ENCODE data around the gene SAMHD1.

SAMHD1 gene

GRCh38 chr20:36859282-36859555 lies 92.3 kb downstream of the SAMHD1 start:
- Histone ChIP-seq H3K36me3 (replicated peaks in 1 of 2; ENCODE audit: control insufficient read depth in 2 of 2, insufficient read depth in 2 of 2, low read length in 2 of 2) (peaks cover 24 to 54% of the 10 kb centered on the region in 2 donors), H3K23ac (ENCODE audit: low read depth, low read length, poor library complexity) (no peak overlapping the region), H2BK5ac (ENCODE audit: low read length) (no peak overlapping the region), H2AK5ac (ENCODE audit: low read depth, low read length) (no peak overlapping the region), H3K14ac (ENCODE audit: low read length) (no peak overlapping the region), H4K8ac (ENCODE audit: low read depth, low read length) (no peak overlapping the region), H4K91ac (ENCODE audit: low read depth, low read length, poor library complexity) (no peak overlapping the region), H3K27ac (replicated peaks; ENCODE audit: low read length) (no peak overlapping the region), H3K4me2 (ENCODE audit: insufficient read depth, low read length, poor library complexity, severe bottlenecking) (no peak overlapping the region), H3K4me3 (ENCODE audit: low read length in 2 of 2) (no peak overlapping the region), H2BK15ac (ENCODE audit: low read length) (no peak overlapping the region), H3K4ac (ENCODE audit: low read length) (no peak overlapping the region), H3K9ac (ENCODE audit: low read depth, low read length, poor library complexity) (no peak overlapping the region), H3K4me1 (ENCODE audit: control insufficient read depth in 2 of 2, insufficient read depth in 1 of 2, low read depth in 1 of 2, low read length in 2 of 2) (peaks cover 7 to 21% of the 10 kb centered on the region in 2 donors), H3K27me3 (ENCODE audit: control insufficient read depth in 3 of 3, insufficient read depth in 3 of 3, low read depth in 1 of 3, low read length in 3 of 3) (peaks cover 0 to 2% (median 0%) of the 10 kb centered on the region in 3 experiments), H2AFZ (ENCODE audit: low read length) (no peak overlapping the region), H3K9me3 (replicated peaks in 1 of 2; ENCODE audit: control insufficient read depth in 2 of 2, insufficient read depth in 1 of 2, low read depth in 1 of 2, low read length in 2 of 2) (no peaks in the 10 kb centered on the region), H3K79me1 (ENCODE audit: low read depth, low read length) (peaks cover 37% of the 10 kb centered on the region), H2BK120ac (ENCODE audit: low read depth, low read length) (no peak overlapping the region), H2BK12ac (ENCODE audit: low read length) (no peak overlapping the region), H3K18ac (ENCODE audit: low read length) (no peak overlapping the region)
- WGBS, 2 donors (ENCODE audit: extremely low coverage in 2 of 2, insufficient read length in 2 of 2, insufficient replicate concordance in 1 of 2), result no CpG with 5 or more reads among the region's 4 CpGs
- DNase-seq (ENCODE audit: low spot score), result no peak

- H3K9me3 ChIP-seq (replicated peaks in 1 of 2; ENCODE audit: control insufficient read depth in 2 of 2, insufficient read depth in 1 of 2, low read depth in 1 of 2, low read length in 2 of 2), result no peaks in the 10 kb centered on the region
- H2BK15ac ChIP-seq (ENCODE audit: low read length), result no peak overlapping the region
- H3K4me3 ChIP-seq (ENCODE audit: low read length in 2 of 2), result no peak overlapping the region
- H3K14ac ChIP-seq (ENCODE audit: low read length), result peak overlapping the region; percentile 85
- no peak overlapping the region for H4K8ac ChIP-seq (ENCODE audit: low read depth, low read length)
- no peaks in the 10 kb centered on the region for H3K27me3 ChIP-seq (ENCODE audit: control insufficient read depth in 3 of 3, insufficient read depth in 3 of 3, low read depth in 1 of 3, low read length in 3 of 3)
- H3K36me3 ChIP-seq (replicated peaks in 1 of 2; ENCODE audit: control insufficient read depth in 2 of 2, insufficient read depth in 2 of 2, low read length in 2 of 2), result peaks cover 31 to 67% of the 10 kb centered on the region in 2 donors
- no peak overlapping the region for H4K91ac ChIP-seq (ENCODE audit: low read depth, low read length, poor library complexity)
- no peak overlapping the region for H2BK12ac ChIP-seq (ENCODE audit: low read length)
- no CpG with 5 or more reads among the region's 17 CpGs for WGBS, 2 donors (ENCODE audit: extremely low coverage in 2 of 2, insufficient read length in 2 of 2, insufficient replicate concordance in 1 of 2)
- H3K4ac ChIP-seq (ENCODE audit: low read length), result no peak overlapping the region
- H3K4me1 ChIP-seq (ENCODE audit: control insufficient read depth in 2 of 2, insufficient read depth in 1 of 2, low read depth in 1 of 2, low read length in 2 of 2), result peaks cover 5 to 17% of the 10 kb centered on the region in 2 donors
- DNase-seq (ENCODE audit: low spot score), result no peak
- H2AFZ ChIP-seq (ENCODE audit: low read length), result no peak overlapping the region
- H3K79me1 ChIP-seq (ENCODE audit: low read depth, low read length), result peaks cover 35% of the 10 kb centered on the region
- H2AK5ac ChIP-seq (ENCODE audit: low read depth, low read length), result peak overlapping the region; percentile 31
- H3K9ac ChIP-seq (ENCODE audit: low read depth, low read length, poor library complexity), result peak overlapping the region; percentile 51
- no peak overlapping the region for H3K4me2 ChIP-seq (ENCODE audit: insufficient read depth, low read length, poor library complexity, severe bottlenecking)
- H2BK5ac ChIP-seq (ENCODE audit: low read length), result peak overlapping the region; percentile 70
- H3K27ac ChIP-seq (replicated peaks; ENCODE audit: low read length), result no peak overlapping the region
- H3K23ac ChIP-seq (ENCODE audit: low read depth, low read length, poor library complexity), result peak overlapping the region; percentile 62
- no peak overlapping the region for H2BK120ac ChIP-seq (ENCODE audit: low read depth, low read length)
- no peak overlapping the region for H3K18ac ChIP-seq (ENCODE audit: low read length)
Observed at GRCh38 chr20:36856691-36857635, 94.5 kb downstream of the SAMHD1 start.

- no peak for DNase-seq (ENCODE audit: low spot score)
- WGBS, 2 donors (ENCODE audit: extremely low coverage in 2 of 2, insufficient read length in 2 of 2, insufficient replicate concordance in 1 of 2), result no CpG with 5 or more reads among the region's 3 CpGs
- H2BK12ac ChIP-seq (ENCODE audit: low read length), result no peak overlapping the region
- no peak overlapping the region for H2BK15ac ChIP-seq (ENCODE audit: low read length)
- peaks cover 0 to 9% of the 10 kb centered on the region in 2 donors for H3K4me1 ChIP-seq (ENCODE audit: control insufficient read depth in 2 of 2, insufficient read depth in 1 of 2, low read depth in 1 of 2, low read length in 2 of 2)
- peaks cover 31 to 67% of the 10 kb centered on the region in 2 donors for H3K36me3 ChIP-seq (replicated peaks in 1 of 2; ENCODE audit: control insufficient read depth in 2 of 2, insufficient read depth in 2 of 2, low read length in 2 of 2)
- no peak overlapping the region for H2AFZ ChIP-seq (ENCODE audit: low read length)
- no peak overlapping the region for H3K14ac ChIP-seq (ENCODE audit: low read length)
- H3K79me1 ChIP-seq (ENCODE audit: low read depth, low read length), result peaks cover 32% of the 10 kb centered on the region
- H3K9ac ChIP-seq (ENCODE audit: low read depth, low read length, poor library complexity), result no peak overlapping the region
- H3K23ac ChIP-seq (ENCODE audit: low read depth, low read length, poor library complexity), result no peak overlapping the region
- H3K27me3 ChIP-seq (ENCODE audit: control insufficient read depth in 3 of 3, insufficient read depth in 3 of 3, low read depth in 1 of 3, low read length in 3 of 3), result no peaks in the 10 kb centered on the region
- no peak overlapping the region for H3K4ac ChIP-seq (ENCODE audit: low read length)
- no peak overlapping the region for H2AK5ac ChIP-seq (ENCODE audit: low read depth, low read length)
- no peak overlapping the region for H3K4me2 ChIP-seq (ENCODE audit: insufficient read depth, low read length, poor library complexity, severe bottlenecking)
- no peak overlapping the region for H3K18ac ChIP-seq (ENCODE audit: low read length)
- no peak overlapping the region for H4K8ac ChIP-seq (ENCODE audit: low read depth, low read length)
- H3K9me3 ChIP-seq (replicated peaks in 1 of 2; ENCODE audit: control insufficient read depth in 2 of 2, insufficient read depth in 1 of 2, low read depth in 1 of 2, low read length in 2 of 2), result peaks cover 3% of the 10 kb centered on the region in 2 donors
- H2BK120ac ChIP-seq (ENCODE audit: low read depth, low read length), result no peak overlapping the region
- H3K27ac ChIP-seq (replicated peaks; ENCODE audit: low read length), result no peak overlapping the region
- no peak overlapping the region for H2BK5ac ChIP-seq (ENCODE audit: low read length)
- H4K91ac ChIP-seq (ENCODE audit: low read depth, low read length, poor library complexity), result no peak overlapping the region
- H3K4me3 ChIP-seq (ENCODE audit: low read length in 2 of 2), result no peak overlapping the region
Observed at GRCh38 chr20:36856195-36856594, 95.3 kb downstream of the SAMHD1 start.

GRCh38 chr20:36855241-36855657 lies 96.3 kb downstream of the SAMHD1 start:
- Histone ChIP-seq H3K4me2 (ENCODE audit: insufficient read depth, low read length, poor library complexity, severe bottlenecking) (no peak overlapping the region), H3K27me3 (ENCODE audit: control insufficient read depth in 3 of 3, insufficient read depth in 3 of 3, low read depth in 1 of 3, low read length in 3 of 3) (no peaks in the 10 kb centered on the region), H3K4me1 (ENCODE audit: control insufficient read depth in 2 of 2, insufficient read depth in 1 of 2, low read depth in 1 of 2, low read length in 2 of 2) (peaks cover 0 to 6% of the 10 kb centered on the region in 2 donors), H3K14ac (ENCODE audit: low read length) (no peak overlapping the region), H2BK15ac (ENCODE audit: low read length) (no peak overlapping the region), H3K4ac (ENCODE audit: low read length) (no peak overlapping the region), H3K27ac (replicated peaks; ENCODE audit: low read length) (no peak overlapping the region), H2BK120ac (ENCODE audit: low read depth, low read length) (no peak overlapping the region), H2AK5ac (ENCODE audit: low read depth, low read length) (no peak overlapping the region), H2BK5ac (ENCODE audit: low read length) (no peak overlapping the region), H3K23ac (ENCODE audit: low read depth, low read length, poor library complexity) (peak overlapping the region; percentile 51), H4K8ac (ENCODE audit: low read depth, low read length) (no peak overlapping the region), H3K18ac (ENCODE audit: low read length) (no peak overlapping the region), H3K4me3 (ENCODE audit: low read length in 2 of 2) (peak overlapping the region in 1 of 2 donors; percentile 9), H3K36me3 (replicated peaks in 1 of 2; ENCODE audit: control insufficient read depth in 2 of 2, insufficient read depth in 2 of 2, low read length in 2 of 2) (peaks cover 23 to 64% of the 10 kb centered on the region in 2 donors), H2AFZ (ENCODE audit: low read length) (no peak overlapping the region), H3K9me3 (replicated peaks in 1 of 2; ENCODE audit: control insufficient read depth in 2 of 2, insufficient read depth in 1 of 2, low read depth in 1 of 2, low read length in 2 of 2) (peaks cover 6 to 12% of the 10 kb centered on the region in 2 donors), H3K9ac (ENCODE audit: low read depth, low read length, poor library complexity) (no peak overlapping the region), H3K79me1 (ENCODE audit: low read depth, low read length) (peaks cover 30% of the 10 kb centered on the region), H2BK12ac (ENCODE audit: low read length) (no peak overlapping the region), H4K91ac (ENCODE audit: low read depth, low read length, poor library complexity) (no peak overlapping the region)
- no CpG with 5 or more reads among the region's 7 CpGs for WGBS, 2 donors (ENCODE audit: extremely low coverage in 2 of 2, insufficient read length in 2 of 2, insufficient replicate concordance in 1 of 2)
- DNase-seq (ENCODE audit: low spot score), result no peak

All from neuronal stem cell (in vitro differentiated cells).